ENCODE measurements around the gene M1AP. TPM values are rescaled to one million over a fixed set of nuclear protein-coding genes. Genes with fewer than 3 reads are reported as not detected.

The M1AP gene
- polyA plus RNA-seq, 1 experiment, result 0.33 TPM

- CTCF ChIA-PET, result interaction anchor here (0.6 kb wide), 1 partner anchor 15 kb away, joined by 3 read pairs; no protein-coding TSS in a partner anchor
- H3K27me3 ChIP-seq (ENCODE audit: control insufficient read depth, insufficient read depth, low read length), result no peaks in the 10 kb centered on the region
- peaks cover 4% of the 10 kb centered on the region for H3K36me3 ChIP-seq (ENCODE audit: control insufficient read depth, insufficient read depth, low read length)
- no peak for DNase-seq (ENCODE audit: low read depth)
- H3K4me3 ChIP-seq (ENCODE audit: low read depth, low read length), result no peak overlapping the region
- POLR2A ChIA-PET, result no interaction called here
- TF ChIP-seq CTCF (IDR thresholded peaks at IDR 0.05; ENCODE audit: insufficient read depth, low read depth, low read length), result no peak
Measured at GRCh38 chr2:74559912-74560311, 88.2 kb downstream of the M1AP start.

- Histone ChIP-seq H3K36me3 (ENCODE audit: control insufficient read depth, insufficient read depth, low read length) (peaks cover 4% of the 10 kb centered on the region), H3K27me3 (ENCODE audit: control insufficient read depth, insufficient read depth, low read length) (no peaks in the 10 kb centered on the region), H3K4me3 (ENCODE audit: low read depth, low read length) (no peak overlapping the region)
- CTCF ChIA-PET, result interaction anchor here (1.3 kb wide), 1 partner anchor 8 kb away, joined by 3 read pairs; no protein-coding TSS in a partner anchor
- no peak for TF ChIP-seq CTCF (IDR thresholded peaks at IDR 0.05; ENCODE audit: insufficient read depth, low read depth, low read length)
- POLR2A ChIA-PET, result no interaction called here
- no peak for DNase-seq (ENCODE audit: low read depth)
Measured at GRCh38 chr2:74558284-74559230, 89.6 kb downstream of the M1AP start.

GRCh38 chr2:74556831-74557370 lies 91.2 kb downstream of the M1AP start:
- H3K4me3 ChIP-seq (ENCODE audit: low read depth, low read length), result no peak overlapping the region
- no peak for DNase-seq (ENCODE audit: low read depth)
- H3K27me3 ChIP-seq (ENCODE audit: control insufficient read depth, insufficient read depth, low read length), result no peaks in the 10 kb centered on the region
- peaks cover 4% of the 10 kb centered on the region for H3K36me3 ChIP-seq (ENCODE audit: control insufficient read depth, insufficient read depth, low read length)
- ChIA-PET CTCF (interaction anchor here (1.3 to 1.7 kb wide), 2 partner anchors 9 to 17 kb away, joined by 3 to 4 read pairs; no protein-coding TSS in a partner anchor), POLR2A (no interaction called here)
- TF ChIP-seq CTCF (IDR thresholded peaks at IDR 0.05; ENCODE audit: insufficient read depth, low read depth, low read length), result no peak

GRCh38 chr2:74556159-74556558 lies 92.0 kb downstream of the M1AP start:
- H3K4me3 ChIP-seq (ENCODE audit: low read depth, low read length), result no peak overlapping the region
- peaks cover 4% of the 10 kb centered on the region for H3K36me3 ChIP-seq (ENCODE audit: control insufficient read depth, insufficient read depth, low read length)
- ChIA-PET CTCF (interaction anchor here (0.5 to 1.7 kb wide), 2 partner anchors 9 to 18 kb away, joined by 3 to 4 read pairs; no protein-coding TSS in a partner anchor), POLR2A (no interaction called here)
- DNase-seq (ENCODE audit: low read depth), result no peak
- no peaks in the 10 kb centered on the region for H3K27me3 ChIP-seq (ENCODE audit: control insufficient read depth, insufficient read depth, low read length)
- no peak for TF ChIP-seq CTCF (IDR thresholded peaks at IDR 0.05; ENCODE audit: insufficient read depth, low read depth, low read length)

- DNase-seq (ENCODE audit: low read depth), result no peak
- ChIA-PET CTCF (interaction anchor here (0.5 to 1.7 kb wide), 3 partner anchors 10 to 19 kb away, joined by 3 to 4 read pairs (median 3); no protein-coding TSS in a partner anchor), POLR2A (no interaction called here)
- Histone ChIP-seq H3K27me3 (ENCODE audit: control insufficient read depth, insufficient read depth, low read length) (no peaks in the 10 kb centered on the region), H3K4me3 (ENCODE audit: low read depth, low read length) (peak overlapping the region; percentile 54), H3K36me3 (ENCODE audit: control insufficient read depth, insufficient read depth, low read length) (peaks cover 4% of the 10 kb centered on the region)
- TF ChIP-seq CTCF (IDR thresholded peaks at IDR 0.05; ENCODE audit: insufficient read depth, low read depth, low read length), result no peak
Measured at GRCh38 chr2:74555610-74556103, 92.5 kb downstream of the M1AP start.
